Neural cell (in vitro differentiated cells): ENCODE results near the gene ATP6V0E2.

Experiments
- CTCF ChIP-seq: fragments of 450-650 bp; IDR thresholded peaks from 2 replicates; pipeline ENCODE4 v1.5.1; 2014; ENCODE audit warnings: antibody characterized with exemption, mild to moderate bottlenecking, moderate library complexity; ENCODE audit not compliant: poor library complexity, severe bottlenecking
- MXI1 ChIP-seq: fragments of 450-650 bp; conservative IDR thresholded peaks from 2 replicates; pipeline ENCODE4 v1.6.1; 2014; ENCODE audit warnings: antibody characterized with exemption, mild to moderate bottlenecking; ENCODE audit not compliant: poor library complexity, severe bottlenecking
- SMC3 ChIP-seq: fragments of 450-650 bp; conservative IDR thresholded peaks from 2 replicates; pipeline ENCODE4 v1.6.1; 2014; ENCODE audit warnings: antibody characterized with exemption, mild to moderate bottlenecking, moderate library complexity; ENCODE audit not compliant: poor library complexity

GRCh38 chr7:149855361-149856305, 18.1 kb upstream of the ATP6V0E2 start:
- no peak for TF ChIP-seq CTCF
- TF ChIP-seq MXI1, result no peak
- no peak for TF ChIP-seq SMC3
